CD4-positive, alpha-beta memory T cell (primary cell): Measurements from ENCODE around the gene SCLT1. TPM values are rescaled to one million over a fixed set of nuclear protein-coding genes. Genes with fewer than 3 reads are reported as not detected.

ENCODE experiments used
- CTCF ChIA-PET: fragments of 350-600 bp; sonication (Branson Sonifier 250); formaldehyde crosslinking; loops from one replicate; lab custom pipeline; 2021; ENCODE audit warnings: inconsistent platforms; ENCODE audit not compliant: partially characterized antibody; lab: Charles Lee
- POLR2A ChIA-PET: fragments of 350-600 bp; sonication (Branson Sonifier 250); formaldehyde crosslinking; loops from one replicate; lab custom pipeline; 2021; ENCODE audit not compliant: partially characterized antibody; lab: Charles Lee
- DNase-seq, 5 donors: peaks; one replicate each; pipeline versions ENCODE4 v3.0.0 to v3.0.0-alpha.2; 2020 to 2022; ENCODE audit warnings: mixed read lengths in 1 of 5
- H3K27ac ChIP-seq: one replicate; pipeline ENCODE4 v1.7.0; 2013; ENCODE audit warnings: low read depth, low read length
- H3K27me3 ChIP-seq: 2 replicates; pipeline ENCODE4 v1.7.0; 2013; ENCODE audit warnings: mild to moderate bottlenecking, low read length, moderate library complexity; ENCODE audit not compliant: insufficient read depth
- H3K36me3 ChIP-seq: 2 replicates; pipeline ENCODE4 v1.7.0; 2013; ENCODE audit warnings: mild to moderate bottlenecking, low read length, moderate library complexity; ENCODE audit not compliant: insufficient read depth
- H3K4me1 ChIP-seq: 2 replicates; pipeline ENCODE4 v1.7.0; 2013; ENCODE audit warnings: mild to moderate bottlenecking, low read length, moderate library complexity; ENCODE audit not compliant: insufficient read depth
- H3K4me3 ChIP-seq, 2 donors: one replicate each; pipeline ENCODE4 v1.7.0; 2013; ENCODE audit warnings: low read length in 2 of 2, mild to moderate bottlenecking in 1 of 2
- H3K9me3 ChIP-seq, 2 donors: one replicate each; pipeline ENCODE4 v1.7.0; 2013; ENCODE audit warnings: low read length in 2 of 2, control low read depth in 1 of 2; ENCODE audit not compliant: control insufficient read depth in 1 of 2
- H3K27ac Mint-ChIP-seq, 7 donors: one replicate each; pipeline ENCODE4 v1.8.0; 2020 to 2021; ENCODE audit warnings: mixed read lengths in 7 of 7, mild to moderate bottlenecking in 6 of 7, inconsistent platforms in 3 of 7, moderate library complexity in 3 of 7
- H3K27me3 Mint-ChIP-seq, 2 donors: one replicate each; pipeline ENCODE4 v1.8.0; 2020 to 2021; ENCODE audit warnings: mixed read lengths in 2 of 2
- H3K36me3 Mint-ChIP-seq, 2 donors: one replicate each; pipeline ENCODE4 v1.8.0; 2020 to 2021; ENCODE audit warnings: mixed read lengths in 2 of 2, inconsistent platforms in 1 of 2, mild to moderate bottlenecking in 1 of 2
- H3K4me1 Mint-ChIP-seq, 4 donors: one replicate each; pipeline ENCODE4 v1.8.0; 2020 to 2021; ENCODE audit warnings: mixed read lengths in 4 of 4, mild to moderate bottlenecking in 1 of 4
- H3K4me3 Mint-ChIP-seq, 8 donors: one replicate each; pipeline ENCODE4 v1.8.0; 2020 to 2021; ENCODE audit warnings: mixed read lengths in 8 of 8, mild to moderate bottlenecking in 7 of 8, moderate library complexity in 6 of 8, inconsistent platforms in 3 of 8
- H3K9me3 Mint-ChIP-seq, 8 donors: one replicate each; pipeline ENCODE4 v1.8.0; 2020 to 2021; ENCODE audit warnings: mixed read lengths in 8 of 8, mild to moderate bottlenecking in 5 of 8, inconsistent platforms in 3 of 8, moderate library complexity in 1 of 8
- intact Hi-C: fragments of 100-400 bp; cut with micrococcal nuclease; formaldehyde crosslinking; loops from one replicate; pipeline ENCODE4 v1.15.1; 2023
- polyA plus RNA-seq, 2 donors: library from polyadenylated mRNA; unstranded; fragments of 300-500 nt; fragmentation: Illumina TruSeq; gene quantifications; one replicate each; pipeline ENCODE4 v1.2.3, GENCODE V29; 2021
- total RNA-seq, 2 experiments: library from RNA; stranded (reverse); gene quantifications; one replicate each; pipeline ENCODE4 v1.2.3, GENCODE V29; 2021

SCLT1 gene
- total and polyA plus RNA-seq, 4 experiments from 2014 or later: 4.3 to 20.8 (median 12.0) TPM

DNA sequence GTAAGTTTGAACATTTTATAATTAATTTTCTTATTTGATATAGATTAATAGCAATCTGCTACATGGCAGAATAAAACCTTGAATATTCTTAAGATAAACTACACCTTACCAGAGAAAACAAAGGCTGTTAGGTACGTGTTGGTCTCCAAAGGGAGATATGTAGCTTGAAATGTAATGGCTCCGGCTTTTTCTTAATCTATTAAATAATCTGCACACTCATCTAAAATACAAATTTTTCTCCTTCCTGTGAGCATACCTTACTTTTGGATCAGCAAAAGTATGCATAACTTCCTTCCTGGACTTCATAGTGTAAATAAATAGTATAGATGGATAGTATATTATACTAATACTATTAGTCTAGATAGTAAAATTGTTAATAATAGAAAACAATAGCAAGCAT lies 142.5 kb downstream of the SCLT1 start:
- CTCF ChIA-PET: no interaction called here
- Mint-ChIP-seq H3K4me3 (no peak overlapping the region), H3K36me3 (peaks cover 28 to 35% of the 10 kb centered on the region in 2 donors), H3K27ac (no peak overlapping the region), H3K27me3 (no peaks in the 10 kb centered on the region), H3K9me3 (peaks cover 0 to 2% (median 0%) of the 10 kb centered on the region in 8 donors), H3K4me1 (no peaks in the 10 kb centered on the region)
- Histone ChIP-seq H3K4me3 (no peak overlapping the region), H3K27me3 (no peaks in the 10 kb centered on the region), H3K4me1 (no peaks in the 10 kb centered on the region), H3K9me3 (no peaks in the 10 kb centered on the region), H3K36me3 (no peaks in the 10 kb centered on the region), H3K27ac (no peak overlapping the region)
- DNase-seq: no peak
- POLR2A ChIA-PET: no interaction called here
- intact Hi-C loops: no loop called here

DNA sequence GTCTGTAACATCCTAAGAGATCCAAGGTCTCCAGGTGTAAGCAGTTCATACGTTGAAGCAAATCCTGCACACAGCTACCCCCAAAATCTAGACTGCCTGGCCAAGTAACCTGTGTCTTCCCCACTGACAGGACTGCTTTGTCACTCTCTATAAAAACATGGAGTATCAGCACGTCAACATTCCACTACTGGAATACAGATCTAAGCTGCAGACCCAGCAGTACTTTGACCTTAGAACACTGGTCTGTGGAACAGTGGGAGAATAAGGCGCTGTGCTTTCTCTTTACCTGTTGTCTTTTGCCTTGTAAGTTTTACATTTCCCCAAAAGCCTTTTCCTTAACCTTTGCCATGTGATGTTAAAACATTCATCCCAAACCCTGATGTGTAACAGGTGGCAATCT lies 146.4 kb downstream of the SCLT1 start:
- no peaks in the 10 kb centered on the region for H3K27me3 ChIP-seq
- no peaks in the 10 kb centered on the region for H3K27me3 Mint-ChIP-seq
- CTCF ChIA-PET: no interaction called here
- no peak for DNase-seq
- H3K4me1 Mint-ChIP-seq: no peaks in the 10 kb centered on the region
- no peaks in the 10 kb centered on the region for H3K9me3 ChIP-seq
- no peak overlapping the region for H3K4me3 ChIP-seq
- no peak overlapping the region for H3K27ac ChIP-seq
- POLR2A ChIA-PET: no interaction called here
- no peaks in the 10 kb centered on the region for H3K4me1 ChIP-seq
- peaks cover 6% of the 10 kb centered on the region for H3K36me3 ChIP-seq
- H3K36me3 Mint-ChIP-seq: peaks cover 49 to 69% of the 10 kb centered on the region in 2 donors
- peaks cover 0 to 2% (median 0%) of the 10 kb centered on the region in 8 donors for H3K9me3 Mint-ChIP-seq
- no peak overlapping the region for H3K27ac Mint-ChIP-seq
- intact Hi-C loops: no loop called here
- H3K4me3 Mint-ChIP-seq: no peak overlapping the region

DNA sequence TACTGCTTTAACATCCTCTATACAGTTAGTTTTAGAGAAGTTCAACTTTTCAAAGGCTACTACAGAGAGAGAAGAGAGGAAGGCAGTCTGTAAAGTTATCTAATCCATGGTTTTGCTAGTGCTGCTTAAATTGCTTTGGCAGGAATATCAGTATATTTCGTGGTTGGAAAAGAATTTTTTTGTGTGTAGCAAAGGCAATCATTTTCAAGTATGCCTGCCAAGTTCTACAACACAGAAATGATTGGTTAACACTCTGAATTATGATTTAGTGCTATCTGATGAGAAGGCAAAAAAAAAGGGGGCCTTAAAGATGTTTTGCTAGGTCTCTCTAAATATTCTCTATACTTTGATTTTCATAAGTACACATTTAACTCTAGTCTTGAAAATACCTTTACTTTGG lies 150.7 kb downstream of the SCLT1 start:
- no peaks in the 10 kb centered on the region for H3K27me3 ChIP-seq
- no peak for DNase-seq
- Mint-ChIP-seq H3K4me3 (no peak overlapping the region), H3K4me1 (no peaks in the 10 kb centered on the region), H3K9me3 (peaks cover 0 to 2% (median 0%) of the 10 kb centered on the region in 8 donors), H3K27ac (no peak overlapping the region), H3K27me3 (no peaks in the 10 kb centered on the region), H3K36me3 (peaks cover 60 to 73% of the 10 kb centered on the region in 2 donors)
- H3K36me3 ChIP-seq: peaks cover 6% of the 10 kb centered on the region
- ChIA-PET CTCF (no interaction called here), POLR2A (no interaction called here)
- intact Hi-C loops: no loop called here
- H3K9me3 ChIP-seq: no peaks in the 10 kb centered on the region
- H3K27ac ChIP-seq: no peak overlapping the region
- H3K4me1 ChIP-seq: no peaks in the 10 kb centered on the region
- H3K4me3 ChIP-seq: no peak overlapping the region

DNA sequence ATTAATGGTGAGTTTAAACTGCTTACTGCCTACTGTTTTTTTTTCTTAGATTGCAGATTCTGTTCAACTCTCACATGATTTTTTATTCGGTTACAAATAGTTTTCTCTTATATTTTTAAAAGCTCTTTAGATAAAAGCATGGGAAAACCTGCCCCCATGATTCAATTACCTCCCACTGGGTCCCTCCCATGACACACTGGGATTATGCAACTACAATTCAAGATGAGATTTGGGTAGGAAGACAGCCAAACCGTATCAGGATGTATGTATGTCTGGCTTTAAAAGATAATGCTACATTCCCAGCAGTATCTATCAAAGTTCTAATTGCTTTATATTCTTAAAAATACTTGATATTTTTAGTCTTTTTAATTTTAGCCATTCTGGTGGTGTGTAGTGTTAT lies 152.4 kb downstream of the SCLT1 start:
- no peak overlapping the region for H3K4me3 ChIP-seq
- CTCF ChIA-PET: no interaction called here
- peaks cover 6% of the 10 kb centered on the region for H3K36me3 ChIP-seq
- Mint-ChIP-seq H3K36me3 (peaks cover 50 to 69% of the 10 kb centered on the region in 2 donors), H3K9me3 (peaks cover 0 to 2% (median 0%) of the 10 kb centered on the region in 8 donors), H3K4me1 (no peaks in the 10 kb centered on the region), H3K27me3 (no peaks in the 10 kb centered on the region), H3K4me3 (no peak overlapping the region), H3K27ac (no peak overlapping the region)
- POLR2A ChIA-PET: no interaction called here
- H3K9me3 ChIP-seq: no peaks in the 10 kb centered on the region
- no peaks in the 10 kb centered on the region for H3K4me1 ChIP-seq
- no peak overlapping the region for H3K27ac ChIP-seq
- no peak for DNase-seq
- intact Hi-C loops: no loop called here
- H3K27me3 ChIP-seq: no peaks in the 10 kb centered on the region

DNA sequence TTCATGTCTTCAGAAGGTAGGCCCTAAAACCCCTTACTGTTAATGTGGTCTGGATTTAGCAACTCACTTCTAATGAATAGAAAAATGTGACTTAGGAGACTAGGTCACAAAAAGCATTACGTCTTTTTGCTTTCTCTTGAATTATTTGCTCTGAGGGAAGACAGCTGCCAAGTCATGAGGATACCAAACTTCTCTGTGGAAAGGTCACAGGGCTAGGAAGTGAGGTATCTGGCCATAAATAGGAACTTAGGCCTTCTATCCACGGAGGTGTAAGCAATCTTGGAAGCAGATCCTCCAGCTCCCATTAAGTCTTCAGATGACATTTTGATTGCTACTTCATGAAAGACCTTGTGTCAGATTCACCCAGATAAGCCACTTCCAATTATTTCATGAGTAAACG lies 163.3 kb downstream of the SCLT1 start:
- CTCF ChIA-PET: no interaction called here
- intact Hi-C loops: no loop called here
- Histone ChIP-seq H3K4me3 (no peak overlapping the region), H3K4me1 (no peaks in the 10 kb centered on the region), H3K27me3 (no peaks in the 10 kb centered on the region), H3K36me3 (no peaks in the 10 kb centered on the region), H3K9me3 (no peaks in the 10 kb centered on the region), H3K27ac (no peak overlapping the region)
- no peak overlapping the region for H3K4me3 Mint-ChIP-seq
- POLR2A ChIA-PET: no interaction called here
- no peak for DNase-seq
- peaks cover 25 to 49% of the 10 kb centered on the region in 2 donors for H3K36me3 Mint-ChIP-seq
- no peaks in the 10 kb centered on the region for H3K4me1 Mint-ChIP-seq
- no peaks in the 10 kb centered on the region for H3K27me3 Mint-ChIP-seq
- H3K9me3 Mint-ChIP-seq: peaks cover 0 to 5% (median 3%) of the 10 kb centered on the region in 8 donors
- H3K27ac Mint-ChIP-seq: no peak overlapping the region

DNA sequence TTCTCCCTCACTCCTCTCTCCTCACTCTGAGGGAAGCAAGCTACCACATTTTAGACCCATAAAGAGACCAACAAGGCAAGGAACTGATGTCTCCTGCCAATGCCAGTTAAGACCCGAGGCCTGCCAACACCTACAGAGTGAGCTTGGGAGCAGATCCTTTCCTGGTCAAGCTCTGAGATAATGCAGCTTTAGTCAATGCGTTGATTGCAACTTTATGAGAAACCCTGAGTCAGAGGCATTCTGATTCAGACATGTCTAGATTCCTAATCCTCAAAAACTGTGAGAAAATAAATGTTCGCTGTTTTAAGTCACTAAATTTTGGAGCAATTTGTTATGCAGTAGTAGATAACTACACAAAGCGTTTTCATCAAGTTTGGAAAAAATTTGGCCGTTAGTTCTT lies 168.4 kb downstream of the SCLT1 start:
- CTCF ChIA-PET: no interaction called here
- Mint-ChIP-seq H3K4me1 (peaks cover 0 to 5% (median 0%) of the 10 kb centered on the region in 4 donors), H3K27me3 (no peaks in the 10 kb centered on the region), H3K27ac (no peak overlapping the region), H3K36me3 (peaks cover 29 to 34% of the 10 kb centered on the region in 2 donors), H3K4me3 (no peak overlapping the region), H3K9me3 (peaks cover 0 to 5% (median 3%) of the 10 kb centered on the region in 8 donors)
- Histone ChIP-seq H3K4me1 (no peaks in the 10 kb centered on the region), H3K9me3 (no peaks in the 10 kb centered on the region), H3K36me3 (no peaks in the 10 kb centered on the region), H3K4me3 (no peak overlapping the region), H3K27ac (no peak overlapping the region), H3K27me3 (no peaks in the 10 kb centered on the region)
- intact Hi-C loops: no loop called here
- POLR2A ChIA-PET: no interaction called here
- DNase-seq: no peak

DNA sequence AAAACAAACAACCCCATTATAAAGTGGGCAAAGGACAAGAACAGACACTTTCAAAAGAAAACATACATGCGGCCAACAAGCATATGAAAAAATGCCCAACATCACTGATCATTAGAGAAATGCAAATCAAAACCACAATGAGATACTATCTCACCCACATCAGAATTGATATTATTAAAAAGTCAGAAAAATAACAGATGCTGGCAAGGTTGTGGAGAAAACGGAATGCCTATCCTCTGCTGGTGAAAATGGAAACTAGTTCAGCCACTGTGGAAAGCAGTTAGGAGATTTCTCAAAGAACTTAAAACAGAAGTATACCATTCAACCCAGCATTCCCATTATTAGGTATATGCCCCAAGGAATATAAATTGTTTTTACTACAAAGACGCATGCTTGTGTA lies 171.4 kb downstream of the SCLT1 start:
- peaks cover 10% of the 10 kb centered on the region for H3K4me1 ChIP-seq
- Mint-ChIP-seq H3K27me3 (no peaks in the 10 kb centered on the region), H3K27ac (no peak overlapping the region), H3K4me1 (peaks cover 18 to 25% (median 20%) of the 10 kb centered on the region in 4 donors), H3K36me3 (peaks cover 15 to 19% of the 10 kb centered on the region in 2 donors), H3K4me3 (no peak overlapping the region), H3K9me3 (peaks cover 0 to 4% (median 2%) of the 10 kb centered on the region in 8 donors)
- CTCF ChIA-PET: no interaction called here
- DNase-seq: no peak
- intact Hi-C loops: no loop called here
- H3K36me3 ChIP-seq: no peaks in the 10 kb centered on the region
- no peak overlapping the region for H3K4me3 ChIP-seq
- no peaks in the 10 kb centered on the region for H3K9me3 ChIP-seq
- H3K27ac ChIP-seq: no peak overlapping the region
- POLR2A ChIA-PET: no interaction called here
- no peaks in the 10 kb centered on the region for H3K27me3 ChIP-seq

DNA sequence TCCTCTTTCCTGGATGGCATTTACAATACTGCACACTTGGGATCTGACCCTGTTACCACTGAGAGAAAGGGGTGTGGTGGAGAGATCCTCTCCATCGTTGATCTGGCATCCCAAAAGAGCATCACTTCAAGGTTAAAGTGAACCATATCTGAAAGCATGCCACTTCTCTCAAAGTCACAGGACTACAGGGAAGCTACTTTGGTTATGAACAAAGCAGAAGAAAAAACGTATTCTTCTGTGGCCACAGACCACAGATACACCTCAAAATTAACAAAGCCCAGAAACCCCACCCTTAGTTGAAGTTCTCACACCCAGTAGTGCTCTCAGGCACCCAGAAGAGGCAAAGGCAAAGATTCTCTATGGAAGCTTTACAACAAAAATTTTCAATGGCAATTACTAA lies 175.6 kb downstream of the SCLT1 start:
- no peaks in the 10 kb centered on the region for H3K27me3 Mint-ChIP-seq
- POLR2A ChIA-PET: no interaction called here
- intact Hi-C loops: no loop called here

More for the DNA sequence above, 175.6 kb downstream of the SCLT1 start:
- peaks cover 0 to 2% (median 0%) of the 10 kb centered on the region in 8 donors for H3K9me3 Mint-ChIP-seq
- peak in 3 of 5 donors; percentile 4 to 14 (median 13) for DNase-seq
- H3K4me1 Mint-ChIP-seq: peaks cover 18 to 25% (median 20%) of the 10 kb centered on the region in 4 donors
- H3K36me3 ChIP-seq: no peaks in the 10 kb centered on the region
- H3K4me1 ChIP-seq: peaks cover 10% of the 10 kb centered on the region
- no peak overlapping the region for H3K4me3 ChIP-seq
- H3K27me3 ChIP-seq: no peaks in the 10 kb centered on the region
- CTCF ChIA-PET: no interaction called here
- peaks cover 4 to 10% of the 10 kb centered on the region in 2 donors for H3K36me3 Mint-ChIP-seq
- H3K27ac Mint-ChIP-seq: peak overlapping the region in 2 of 7 donors; percentile 8 to 28
- no peaks in the 10 kb centered on the region for H3K9me3 ChIP-seq
- H3K27ac ChIP-seq: no peak overlapping the region
- peak overlapping the region in 1 of 8 donors; percentile 12 for H3K4me3 Mint-ChIP-seq
